SKM-1 (cell line): ENCODE results near the gene PDLIM4.

Experiments used
- DNase-seq: peaks from one replicate; lab custom pipeline; 2025; ENCODE audit not compliant: unreplicated experiment; lab: John Stamatoyannopoulos, UW

Gene PDLIM4

GRCh38 chr5:132253452-132254320 is 3.8 kb upstream of the PDLIM4 start:
- DNase-seq: no peak

- DNase-seq: no peak
Observed at GRCh38 chr5:132254321-132254977, 3.0 kb upstream of the PDLIM4 start.

- no peak for DNase-seq
Observed at GRCh38 chr5:132256086-132256782, 1.3 kb upstream of the PDLIM4 start.

- no peak for DNase-seq
Observed at GRCh38 chr5:132256783-132257130, 739 bp upstream of the PDLIM4 start.

GRCh38 chr5:132258102-132259068 is 889 bp downstream of the PDLIM4 start:
- no peak for DNase-seq

- DNase-seq: no peak
Observed at GRCh38 chr5:132259069-132259851, 1.8 kb downstream of the PDLIM4 start.

- no peak for DNase-seq
Observed at GRCh38 chr5:132260051-132260450, 2.6 kb downstream of the PDLIM4 start.

- DNase-seq: no peak
Observed at GRCh38 chr5:132260714-132261551, 3.4 kb downstream of the PDLIM4 start.

- DNase-seq: no peak
Observed at GRCh38 chr5:132261881-132262845, 4.7 kb downstream of the PDLIM4 start.

GRCh38 chr5:132262882-132263547 is 5.5 kb downstream of the PDLIM4 start:
- no peak for DNase-seq

- DNase-seq: no peak
Observed at GRCh38 chr5:132263548-132264261, 6.2 kb downstream of the PDLIM4 start.

- DNase-seq: no peak
Observed at GRCh38 chr5:132264546-132265335, 7.2 kb downstream of the PDLIM4 start.

- no peak for DNase-seq
Observed at GRCh38 chr5:132265336-132266030, 8.0 kb downstream of the PDLIM4 start.

GRCh38 chr5:132266031-132266835 is 8.7 kb downstream of the PDLIM4 start:
- DNase-seq: no peak

- no peak for DNase-seq
Observed at GRCh38 chr5:132266836-132267160, 9.3 kb downstream of the PDLIM4 start.
